ENCODE measurements around the gene WIPF1.
A peak's percentile ranks its signal among the peaks of the same experiment; 100 is the strongest.

Gene WIPF1

GRCh38 chr2:174618179-174618578 is 20.6 kb upstream of the WIPF1 start:
- no peak for DNase-seq (ENCODE audit: low spot score)

GRCh38 chr2:174617718-174618117 is 20.1 kb upstream of the WIPF1 start:
- no peak for DNase-seq (ENCODE audit: low spot score)

GRCh38 chr2:174617120-174617519 is 19.5 kb upstream of the WIPF1 start:
- no peak for DNase-seq (ENCODE audit: low spot score)

GRCh38 chr2:174615871-174616436 is 18.4 kb upstream of the WIPF1 start:
- no peak for DNase-seq (ENCODE audit: low spot score)

GRCh38 chr2:174614261-174614660 is 16.7 kb upstream of the WIPF1 start:
- DNase-seq (ENCODE audit: low spot score), result no peak

- no peak for DNase-seq (ENCODE audit: low spot score)
These were observed 15.9 kb upstream of the WIPF1 start for GRCh38 chr2:174613531-174613930.

- no peak for DNase-seq (ENCODE audit: low spot score)
These were observed 15.4 kb upstream of the WIPF1 start for GRCh38 chr2:174612970-174613369.

- no peak for DNase-seq (ENCODE audit: low spot score)
These were observed 14.2 kb upstream of the WIPF1 start for GRCh38 chr2:174611854-174612253.

GRCh38 chr2:174611006-174611405 is 13.4 kb upstream of the WIPF1 start:
- no peak for DNase-seq (ENCODE audit: low spot score)

- DNase-seq (ENCODE audit: low spot score), result no peak
These were observed 12.8 kb upstream of the WIPF1 start for GRCh38 chr2:174610243-174610995.

GRCh38 chr2:174609261-174609660 is 11.7 kb upstream of the WIPF1 start:
- no peak for DNase-seq (ENCODE audit: low spot score)

GRCh38 chr2:174608866-174609214 is 11.2 kb upstream of the WIPF1 start:
- DNase-seq (ENCODE audit: low spot score), result no peak

GRCh38 chr2:174607989-174608865 is 10.6 kb upstream of the WIPF1 start:
- no peak for DNase-seq (ENCODE audit: low spot score)

GRCh38 chr2:174607584-174607983 is 10.0 kb upstream of the WIPF1 start:
- DNase-seq (ENCODE audit: low spot score), result no peak

GRCh38 chr2:174606336-174606735 is 8.7 kb upstream of the WIPF1 start:
- no peak for DNase-seq (ENCODE audit: low spot score)

GRCh38 chr2:174605687-174606086 is 8.1 kb upstream of the WIPF1 start:
- DNase-seq (ENCODE audit: low spot score), result no peak

- peak; percentile 83 for DNase-seq (ENCODE audit: low spot score)
These were observed 5.7 kb upstream of the WIPF1 start for GRCh38 chr2:174603280-174603679.

GRCh38 chr2:174602745-174603144 is 5.1 kb upstream of the WIPF1 start:
- DNase-seq (ENCODE audit: low spot score), result no peak

- no peak for DNase-seq (ENCODE audit: low spot score)
These were observed 2.7 kb upstream of the WIPF1 start for GRCh38 chr2:174600349-174600748.

- DNase-seq (ENCODE audit: low spot score), result no peak
These were observed 1.8 kb upstream of the WIPF1 start for GRCh38 chr2:174599310-174599921.

- no peak for DNase-seq (ENCODE audit: low spot score)
These were observed 627 bp downstream of the WIPF1 start for GRCh38 chr2:174597009-174597344.

- no peak for DNase-seq (ENCODE audit: low spot score)
These were observed 1.7 kb downstream of the WIPF1 start for GRCh38 chr2:174595891-174596397.

Data from putamen (tissue), 1 donor.